Ovary (tissue), 3 donors: Measurements from ENCODE around the gene ZNF500.

Experiments
- CTCF ChIP-seq, 3 donors: fragments of 450-650 bp in 2 of 3; fragments of 200-600 bp in 1 of 3; IDR thresholded peaks; one replicate each; pipeline versions ENCODE4 v1.5.1 to v1.8.0; 2016 to 2022; ENCODE audit warnings: antibody characterized with exemption in 3 of 3, mild to moderate bottlenecking in 1 of 3
- EP300 ChIP-seq: sonication (generic); formaldehyde crosslinking; IDR thresholded peaks from one replicate; pipeline ENCODE4 v1.6.1; 2017; ENCODE audit warnings: antibody characterized with exemption
- POLR2A ChIP-seq: fragments of 450-650 bp; IDR thresholded peaks from one replicate; pipeline ENCODE4 v1.6.1; 2017; ENCODE audit warnings: antibody characterized with exemption, mild to moderate bottlenecking, moderate library complexity
- donor health status: DM: no; HTN: no; CAD: no.

- TF ChIP-seq CTCF (IDR thresholded peaks at IDR 0.05) (no peak), POLR2A (no peak), EP300 (no peak)
Measured at GRCh38 chr16:4787627-4788482, 20.9 kb upstream of the ZNF500 start, which contains the start of gene SEPTIN12.
